ENCODE measurements around the gene KRTAP1-4.

GRCh38 chr17:41009301-41009760 is 20.7 kb downstream of the KRTAP1-4 start:
- TF ChIP-seq, protein P1, sequence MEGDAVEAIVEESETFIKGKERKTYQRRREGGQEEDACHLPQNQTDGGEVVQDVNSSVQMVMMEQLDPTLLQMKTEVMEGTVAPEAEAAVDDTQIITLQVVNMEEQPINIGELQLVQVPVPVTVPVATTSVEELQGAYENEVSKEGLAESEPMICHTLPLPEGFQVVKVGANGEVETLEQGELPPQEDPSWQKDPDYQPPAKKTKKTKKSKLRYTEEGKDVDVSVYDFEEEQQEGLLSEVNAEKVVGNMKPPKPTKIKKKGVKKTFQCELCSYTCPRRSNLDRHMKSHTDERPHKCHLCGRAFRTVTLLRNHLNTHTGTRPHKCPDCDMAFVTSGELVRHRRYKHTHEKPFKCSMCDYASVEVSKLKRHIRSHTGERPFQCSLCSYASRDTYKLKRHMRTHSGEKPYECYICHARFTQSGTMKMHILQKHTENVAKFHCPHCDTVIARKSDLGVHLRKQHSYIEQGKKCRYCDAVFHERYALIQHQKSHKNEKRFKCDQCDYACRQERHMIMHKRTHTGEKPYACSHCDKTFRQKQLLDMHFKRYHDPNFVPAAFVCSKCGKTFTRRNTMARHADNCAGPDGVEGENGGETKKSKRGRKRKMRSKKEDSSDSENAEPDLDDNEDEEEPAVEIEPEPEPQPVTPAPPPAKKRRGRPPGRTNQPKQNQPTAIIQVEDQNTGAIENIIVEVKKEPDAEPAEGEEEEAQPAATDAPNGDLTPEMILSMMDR (IDR thresholded peaks at IDR 0.05; ENCODE audit: insufficient read depth, low read length), result no peak
- no peak for TF ChIP-seq POLR2AphosphoS5 (IDR thresholded peaks at IDR 0.05; ENCODE audit: low read depth)
- no peak for TF ChIP-seq REST (IDR thresholded peaks at IDR 0.05; ENCODE audit: insufficient replicate concordance, low read depth)
- TF ChIP-seq GABPA (IDR thresholded peaks at IDR 0.05; ENCODE audit: low read depth), result no peak

Measured in HL-60 (cell line).